A673 (cell line): ENCODE measurements around the gene STIM1. TPM values are rescaled to one million over a fixed set of nuclear protein-coding genes. Genes with fewer than 3 reads are reported as not detected.

ENCODE experiments used
- BruUV-seq: library from RNA; stranded (reverse); fragments of 400-500 nt; replicated peaks from 2 replicates; lab custom pipeline; 2021; lab: Mats Ljungman, UMichigan
- CTCF ChIA-PET: fragments of 300-600 bp; sonication (Branson Sonifier 250); formaldehyde crosslinking; loops from one replicate; lab custom pipeline; 2022; ENCODE audit warnings: antibody characterized with exemption; lab: Charles Lee
- POLR2A ChIA-PET: fragments of 300-600 bp; sonication (Branson Sonifier 250); formaldehyde crosslinking; loops from one replicate; lab custom pipeline; 2022; ENCODE audit warnings: antibody characterized with exemption; ENCODE audit not compliant: low non-redundant PET; lab: Charles Lee
- DNase-seq: peaks from one replicate; pipeline ENCODE4 v3.0.0-alpha.2; 2015; ENCODE audit warnings: low spot score
- H3K27ac ChIP-seq: fragments of 200-600 bp; sonication (generic); 2 replicates; pipeline ENCODE4 v1.5.1; 2016; ENCODE audit warnings: mixed run types, low read depth, mild to moderate bottlenecking, mixed read lengths, antibody characterized with exemption, low read length; ENCODE audit not compliant: poor library complexity, severe bottlenecking
- H3K27me3 ChIP-seq: fragments of 200-600 bp; sonication (generic); replicated peaks from 2 replicates; pipeline ENCODE4 v1.6.1; 2017; ENCODE audit warnings: mixed run types, low read depth, mild to moderate bottlenecking, mixed read lengths, antibody characterized with exemption, low read length; ENCODE audit not compliant: insufficient read depth, poor library complexity
- H3K36me3 ChIP-seq: fragments of 200-600 bp; sonication (generic); 2 replicates; pipeline ENCODE4 v1.6.1; 2016; ENCODE audit warnings: mixed run types, mild to moderate bottlenecking, mixed read lengths, antibody characterized with exemption, low read length; ENCODE audit not compliant: insufficient read depth, poor library complexity, severe bottlenecking
- H3K4me1 ChIP-seq: fragments of 200-600 bp; sonication (generic); 2 replicates; pipeline ENCODE4 v1.6.1; 2017; ENCODE audit warnings: mixed run types, mild to moderate bottlenecking, mixed read lengths, antibody characterized with exemption, low read length; ENCODE audit not compliant: insufficient read depth, poor library complexity, severe bottlenecking
- H3K4me3 ChIP-seq: fragments of 200-600 bp; sonication (generic); 2 replicates; pipeline ENCODE4 v1.5.1; 2016; ENCODE audit warnings: low read depth, mixed run types, mild to moderate bottlenecking, mixed read lengths, low read length; ENCODE audit not compliant: poor library complexity, severe bottlenecking
- H3K9me3 ChIP-seq: fragments of 200-600 bp; sonication (generic); 2 replicates; pipeline ENCODE4 v1.6.1; 2016; ENCODE audit warnings: mixed run types, low read depth, mild to moderate bottlenecking, mixed read lengths, antibody characterized with exemption, low read length; ENCODE audit not compliant: poor library complexity, severe bottlenecking
- CTCF ChIP-seq: fragments of 300-800, 200-600 bp; sonication (generic); conservative IDR thresholded peaks from 2 replicates; pipeline ENCODE4 v1.5.1; 2017; ENCODE audit warnings: low read depth, mild to moderate bottlenecking, antibody characterized with exemption, low read length, moderate library complexity, mixed read lengths
- EZH2 ChIP-seq: fragments of 200-600 bp; sonication (generic); IDR thresholded peaks from 2 replicates; pipeline ENCODE4 v1.6.1; 2017; ENCODE audit warnings: borderline replicate concordance, low read depth, mild to moderate bottlenecking, mixed read lengths, antibody characterized with exemption, low read length; ENCODE audit not compliant: poor library complexity, severe bottlenecking
- intact Hi-C: fragments of 100-400 bp; cut with micrococcal nuclease; formaldehyde crosslinking; loops from one replicate; pipeline ENCODE4 v1.10.0; 2022; ENCODE audit not compliant: unreplicated experiment
- total RNA-seq: library from RNA; stranded (reverse); gene quantifications from 2 replicates; pipeline ENCODE4 v1.2.3, GENCODE V29; 2021

The STIM1 gene
- total RNA-seq, 1 experiment from 2014 or later, result 14.2 TPM

- Histone ChIP-seq H3K9me3 (no peaks in the 10 kb centered on the region), H3K4me1 (peaks cover 8% of the 10 kb centered on the region), H3K27me3 (no peaks in the 10 kb centered on the region), H3K36me3 (no peaks in the 10 kb centered on the region), H3K27ac (no peak overlapping the region), H3K4me3 (no peak overlapping the region)
- TF ChIP-seq CTCF (no peak), EZH2 (no peak)
- POLR2A ChIA-PET, result no interaction called here
- BruUV-seq, result no TSS peak
- intact Hi-C loops, result no loop called here
- no peak for DNase-seq
- CTCF ChIA-PET, result no interaction called here
Measured at GRCh38 chr11:4068962-4069361, 213.5 kb downstream of the STIM1 start.

DNA sequence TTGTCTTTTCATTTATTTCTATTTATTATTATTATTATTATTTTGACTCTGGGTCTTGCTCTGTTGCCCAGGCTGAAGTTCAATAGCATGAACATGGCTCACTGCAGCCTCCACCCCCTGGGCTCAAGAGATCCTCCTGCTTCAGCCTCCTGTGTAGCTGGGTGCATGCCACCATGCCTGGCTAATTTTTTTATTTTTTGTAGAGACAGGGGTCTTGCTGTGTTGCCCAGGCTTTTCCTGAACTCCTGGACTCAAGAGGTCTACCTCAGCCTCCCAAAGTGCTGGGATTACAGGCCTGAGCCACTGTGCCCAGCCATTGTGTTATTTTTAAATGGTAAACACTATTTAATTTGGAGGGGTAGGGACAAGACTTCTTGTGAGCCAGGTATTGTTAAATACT, 215.9 kb downstream of the STIM1 start:
- Histone ChIP-seq H3K36me3 (no peaks in the 10 kb centered on the region), H3K9me3 (no peaks in the 10 kb centered on the region), H3K27ac (no peak overlapping the region), H3K27me3 (no peaks in the 10 kb centered on the region), H3K4me3 (no peak overlapping the region), H3K4me1 (peaks cover 8% of the 10 kb centered on the region)
- ChIA-PET POLR2A (no interaction called here), CTCF (interaction anchor here (3.0 to 3.2 kb wide), 2 partner anchors 216 to 222 kb away, joined by 31 to 43 read pairs; partner anchors contain the start of gene STIM1)
- TF ChIP-seq EZH2 (no peak), CTCF (no peak)
- DNase-seq, result no peak
- intact Hi-C loops, result no loop called here
- BruUV-seq, result no TSS peak

- intact Hi-C loops, result loop anchor here (1.0 kb wide), 2 partner anchors 218 to 223 kb away; no protein-coding TSS in a partner anchor
Measured at GRCh38 chr11:4071914-4072313, 216.4 kb downstream of the STIM1 start.

More at GRCh38 chr11:4071914-4072313, 216.4 kb downstream of the STIM1 start:
- Histone ChIP-seq H3K27ac (no peak overlapping the region), H3K27me3 (no peaks in the 10 kb centered on the region), H3K4me3 (no peak overlapping the region), H3K36me3 (no peaks in the 10 kb centered on the region), H3K4me1 (peaks cover 12% of the 10 kb centered on the region), H3K9me3 (no peaks in the 10 kb centered on the region)
- no TSS peak for BruUV-seq
- no peak for TF ChIP-seq CTCF
- no peak for TF ChIP-seq EZH2
- ChIA-PET CTCF (interaction anchor here (1.6 to 3.2 kb wide), 3 partner anchors 15 to 222 kb away, joined by 3 to 43 read pairs (median 31); partner anchors contain the start of gene STIM1), POLR2A (no interaction called here)
- no peak for DNase-seq
